A673 (cell line): ENCODE measurements around the gene FPR3. TPM values are rescaled to one million over a fixed set of nuclear protein-coding genes. Genes with fewer than 3 reads are reported as not detected.
A peak's percentile ranks its signal among the peaks of the same experiment; 100 is the strongest.

Experiments used
- BruUV-seq: library from RNA; stranded (reverse); fragments of 400-500 nt; replicated peaks from 2 replicates; lab custom pipeline; 2021; lab: Mats Ljungman, UMichigan
- CTCF ChIA-PET: fragments of 300-600 bp; sonication (Branson Sonifier 250); formaldehyde crosslinking; loops from one replicate; lab custom pipeline; 2022; ENCODE audit warnings: antibody characterized with exemption; lab: Charles Lee
- POLR2A ChIA-PET: fragments of 300-600 bp; sonication (Branson Sonifier 250); formaldehyde crosslinking; loops from one replicate; lab custom pipeline; 2022; ENCODE audit warnings: antibody characterized with exemption; ENCODE audit not compliant: low non-redundant PET; lab: Charles Lee
- DNase-seq: peaks from one replicate; pipeline ENCODE4 v3.0.0-alpha.2; 2015; ENCODE audit warnings: low spot score
- H3K27ac ChIP-seq: fragments of 200-600 bp; sonication (generic); 2 replicates; pipeline ENCODE4 v1.5.1; 2016; ENCODE audit warnings: mixed run types, low read depth, mild to moderate bottlenecking, mixed read lengths, antibody characterized with exemption, low read length; ENCODE audit not compliant: poor library complexity, severe bottlenecking
- H3K27me3 ChIP-seq: fragments of 200-600 bp; sonication (generic); replicated peaks from 2 replicates; pipeline ENCODE4 v1.6.1; 2017; ENCODE audit warnings: mixed run types, low read depth, mild to moderate bottlenecking, mixed read lengths, antibody characterized with exemption, low read length; ENCODE audit not compliant: insufficient read depth, poor library complexity
- H3K36me3 ChIP-seq: fragments of 200-600 bp; sonication (generic); 2 replicates; pipeline ENCODE4 v1.6.1; 2016; ENCODE audit warnings: mixed run types, mild to moderate bottlenecking, mixed read lengths, antibody characterized with exemption, low read length; ENCODE audit not compliant: insufficient read depth, poor library complexity, severe bottlenecking
- H3K4me1 ChIP-seq: fragments of 200-600 bp; sonication (generic); 2 replicates; pipeline ENCODE4 v1.6.1; 2017; ENCODE audit warnings: mixed run types, mild to moderate bottlenecking, mixed read lengths, antibody characterized with exemption, low read length; ENCODE audit not compliant: insufficient read depth, poor library complexity, severe bottlenecking
- H3K4me3 ChIP-seq: fragments of 200-600 bp; sonication (generic); 2 replicates; pipeline ENCODE4 v1.5.1; 2016; ENCODE audit warnings: low read depth, mixed run types, mild to moderate bottlenecking, mixed read lengths, low read length; ENCODE audit not compliant: poor library complexity, severe bottlenecking
- H3K9me3 ChIP-seq: fragments of 200-600 bp; sonication (generic); 2 replicates; pipeline ENCODE4 v1.6.1; 2016; ENCODE audit warnings: mixed run types, low read depth, mild to moderate bottlenecking, mixed read lengths, antibody characterized with exemption, low read length; ENCODE audit not compliant: poor library complexity, severe bottlenecking
- EZH2 ChIP-seq: fragments of 200-600 bp; sonication (generic); IDR thresholded peaks from 2 replicates; pipeline ENCODE4 v1.6.1; 2017; ENCODE audit warnings: borderline replicate concordance, low read depth, mild to moderate bottlenecking, mixed read lengths, antibody characterized with exemption, low read length; ENCODE audit not compliant: poor library complexity, severe bottlenecking
- intact Hi-C: fragments of 100-400 bp; cut with micrococcal nuclease; formaldehyde crosslinking; loops from one replicate; pipeline ENCODE4 v1.10.0; 2022; ENCODE audit not compliant: unreplicated experiment
- total RNA-seq: library from RNA; stranded (reverse); gene quantifications from 2 replicates; pipeline ENCODE4 v1.2.3, GENCODE V29; 2021
- TF ChIP-seq, protein P1 (sequence below): fragments of 300-800, 200-600 bp; sonication (generic); conservative IDR thresholded peaks from 2 replicates; pipeline ENCODE4 v1.5.1; 2017; ENCODE audit warnings: low read depth, mild to moderate bottlenecking, antibody characterized with exemption, low read length, moderate library complexity, mixed read lengths

The FPR3 gene
- total RNA-seq, 1 experiment from 2014 or later = not detected

DNA sequence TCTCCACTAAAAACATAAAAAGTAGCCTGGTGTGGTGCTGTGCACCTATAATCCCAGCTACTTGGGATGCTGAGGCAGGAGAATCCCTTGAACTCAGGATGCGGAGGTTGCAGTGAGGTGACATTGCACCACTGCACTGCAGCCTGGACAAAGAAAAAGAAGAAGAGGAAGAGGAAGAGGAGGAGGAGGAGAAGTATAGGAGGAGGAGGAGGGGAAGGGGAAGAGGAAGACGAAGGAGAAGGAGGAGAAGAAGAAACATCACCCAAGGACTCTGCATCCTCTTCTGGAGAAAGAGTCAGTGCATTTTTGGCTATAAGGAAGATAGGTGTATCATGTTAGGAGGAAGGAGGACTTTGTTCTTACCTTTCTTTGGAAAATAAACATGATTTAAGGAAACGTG, 13.0 kb upstream of the FPR3 start:
- Histone ChIP-seq H3K27me3 (peaks cover 51% of the 10 kb centered on the region), H3K9me3 (no peaks in the 10 kb centered on the region), H3K4me3 (no peak overlapping the region), H3K4me1 (no peaks in the 10 kb centered on the region), H3K27ac (no peak overlapping the region), H3K36me3 (no peaks in the 10 kb centered on the region)
- no TSS peak for BruUV-seq
- POLR2A ChIA-PET = no interaction called here
- no peak for DNase-seq
- CTCF ChIA-PET = no interaction called here
- intact Hi-C loops = no loop called here
- no peak for TF ChIP-seq EZH2
- TF ChIP-seq, protein P1, sequence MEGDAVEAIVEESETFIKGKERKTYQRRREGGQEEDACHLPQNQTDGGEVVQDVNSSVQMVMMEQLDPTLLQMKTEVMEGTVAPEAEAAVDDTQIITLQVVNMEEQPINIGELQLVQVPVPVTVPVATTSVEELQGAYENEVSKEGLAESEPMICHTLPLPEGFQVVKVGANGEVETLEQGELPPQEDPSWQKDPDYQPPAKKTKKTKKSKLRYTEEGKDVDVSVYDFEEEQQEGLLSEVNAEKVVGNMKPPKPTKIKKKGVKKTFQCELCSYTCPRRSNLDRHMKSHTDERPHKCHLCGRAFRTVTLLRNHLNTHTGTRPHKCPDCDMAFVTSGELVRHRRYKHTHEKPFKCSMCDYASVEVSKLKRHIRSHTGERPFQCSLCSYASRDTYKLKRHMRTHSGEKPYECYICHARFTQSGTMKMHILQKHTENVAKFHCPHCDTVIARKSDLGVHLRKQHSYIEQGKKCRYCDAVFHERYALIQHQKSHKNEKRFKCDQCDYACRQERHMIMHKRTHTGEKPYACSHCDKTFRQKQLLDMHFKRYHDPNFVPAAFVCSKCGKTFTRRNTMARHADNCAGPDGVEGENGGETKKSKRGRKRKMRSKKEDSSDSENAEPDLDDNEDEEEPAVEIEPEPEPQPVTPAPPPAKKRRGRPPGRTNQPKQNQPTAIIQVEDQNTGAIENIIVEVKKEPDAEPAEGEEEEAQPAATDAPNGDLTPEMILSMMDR = no peak

DNA sequence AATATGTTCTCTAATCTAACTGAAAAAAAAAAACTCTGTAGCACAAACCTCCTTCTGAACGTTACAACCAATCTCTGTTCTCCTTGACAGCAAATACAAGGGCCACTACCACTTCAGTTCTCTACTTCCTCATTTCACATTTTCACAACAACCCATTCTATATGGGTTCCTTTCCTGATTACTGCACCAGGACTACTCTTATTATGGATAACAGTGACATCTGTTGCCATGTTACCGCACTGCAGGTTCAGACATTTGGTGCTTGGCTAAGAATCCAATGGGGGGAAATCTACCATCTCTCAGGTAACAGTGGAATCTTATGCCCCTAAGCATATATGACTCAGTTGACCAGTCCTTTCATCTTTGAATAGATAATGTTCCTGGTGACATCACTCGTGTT, 11.6 kb upstream of the FPR3 start:
- TF ChIP-seq, protein P1 = peak; percentile 53
- TF ChIP-seq EZH2 = no peak
- peak; percentile 37 for DNase-seq
- no TSS peak for BruUV-seq
- Histone ChIP-seq H3K4me1 (no peaks in the 10 kb centered on the region), H3K4me3 (no peak overlapping the region), H3K36me3 (no peaks in the 10 kb centered on the region), H3K27ac (no peak overlapping the region), H3K27me3 (peaks cover 46% of the 10 kb centered on the region), H3K9me3 (no peaks in the 10 kb centered on the region)
- intact Hi-C loops = no loop called here
- CTCF ChIA-PET = no interaction called here
- POLR2A ChIA-PET = no interaction called here

DNA sequence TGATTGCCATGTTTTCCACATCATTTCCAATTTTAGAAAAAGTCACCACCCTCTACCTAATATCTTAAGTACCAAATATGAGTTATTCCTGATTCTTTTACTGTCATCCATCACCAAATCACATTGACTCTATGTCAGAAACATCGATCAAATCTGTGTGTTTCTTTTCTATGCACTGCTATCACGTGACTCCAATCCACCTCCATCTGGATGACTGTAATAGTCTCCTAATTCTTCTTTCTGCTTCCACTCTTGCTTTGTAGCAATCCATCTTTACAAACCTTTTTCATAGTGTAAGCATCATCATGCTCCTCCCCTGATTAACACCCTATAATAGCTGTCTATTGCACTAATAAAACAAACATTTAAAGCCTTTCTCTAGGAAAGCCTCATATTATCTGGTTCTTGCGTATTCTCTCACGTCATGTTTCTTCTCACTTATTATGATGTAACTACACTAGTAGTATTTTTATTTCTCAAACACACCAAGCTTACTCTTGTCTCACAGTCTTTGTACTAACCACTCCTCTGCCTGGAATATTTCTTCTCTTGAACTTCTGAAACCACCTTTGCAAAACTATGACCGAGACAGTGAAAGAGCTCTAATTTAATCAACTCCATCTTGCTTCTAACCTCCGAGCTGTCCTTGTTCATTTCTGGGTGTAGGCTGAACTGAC, 10.7 kb upstream of the FPR3 start:
- no peaks in the 10 kb centered on the region for H3K36me3 ChIP-seq
- H3K27me3 ChIP-seq = peaks cover 37% of the 10 kb centered on the region
- no peak overlapping the region for H3K4me3 ChIP-seq
- H3K9me3 ChIP-seq = no peaks in the 10 kb centered on the region
- ChIA-PET POLR2A (no interaction called here), CTCF (interaction anchor here (1.1 kb wide), 1 partner anchor 24 kb away, joined by 3 read pairs; no protein-coding TSS in a partner anchor)
- BruUV-seq = no TSS peak
- intact Hi-C loops = no loop called here
- no peak for DNase-seq
- TF ChIP-seq, protein P1 = no peak
- no peak for TF ChIP-seq EZH2
- no peaks in the 10 kb centered on the region for H3K4me1 ChIP-seq
- no peak overlapping the region for H3K27ac ChIP-seq
